HG03159 (cell line): ENCODE data around the gene INSR.

Experiments
- ATAC-seq: cut with Tn5 transposase; IDR thresholded peaks from one replicate; pipeline ENCODE4 v1.9.1; 2021; ENCODE audit warnings: mild to moderate bottlenecking, moderate library complexity; ENCODE audit not compliant: unreplicated experiment

INSR gene

GRCh38 chr19:7197119-7197759 is 97.0 kb downstream of the INSR start:
- ATAC-seq, result peak; percentile 48

DNA sequence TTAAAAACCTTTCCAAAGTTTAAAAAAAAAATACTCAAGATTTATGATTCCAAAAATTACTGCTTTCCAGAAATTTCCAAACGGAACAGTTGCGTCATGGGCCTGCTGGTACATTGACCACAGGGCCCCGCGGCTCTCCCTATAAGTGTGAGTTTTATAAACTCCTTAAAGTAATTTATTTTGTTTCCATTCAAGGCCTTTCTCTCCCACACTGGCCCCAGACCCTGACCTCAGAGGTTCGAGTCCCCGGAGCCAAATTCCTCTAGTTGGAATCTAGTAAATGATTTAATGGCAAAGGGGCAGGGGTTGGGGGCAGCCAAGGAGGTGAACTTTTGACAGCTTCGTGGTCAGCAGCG is 97.5 kb downstream of the INSR start:
- no peak for ATAC-seq

DNA sequence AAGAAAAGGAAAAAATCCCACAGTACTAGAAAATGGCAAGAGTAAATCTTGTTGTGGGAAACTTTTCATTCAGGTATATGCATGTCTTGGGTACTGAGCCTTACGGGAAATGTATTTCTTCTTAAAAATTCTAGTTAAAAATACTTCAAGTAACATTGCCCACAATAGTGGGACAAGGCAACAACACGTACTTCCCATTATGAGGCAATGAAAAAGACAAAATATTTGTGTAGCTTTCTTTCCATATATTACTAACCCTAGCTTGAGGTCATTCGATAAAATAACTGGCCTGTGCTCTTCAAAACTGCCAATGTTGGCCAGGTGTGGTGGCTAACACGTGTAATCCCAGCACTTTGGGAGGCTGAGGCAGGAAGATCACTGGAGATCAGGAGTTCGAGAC is 99.2 kb downstream of the INSR start:
- no peak for ATAC-seq

GRCh38 chr19:7194566-7194965 is 99.6 kb downstream of the INSR start:
- no peak for ATAC-seq

DNA sequence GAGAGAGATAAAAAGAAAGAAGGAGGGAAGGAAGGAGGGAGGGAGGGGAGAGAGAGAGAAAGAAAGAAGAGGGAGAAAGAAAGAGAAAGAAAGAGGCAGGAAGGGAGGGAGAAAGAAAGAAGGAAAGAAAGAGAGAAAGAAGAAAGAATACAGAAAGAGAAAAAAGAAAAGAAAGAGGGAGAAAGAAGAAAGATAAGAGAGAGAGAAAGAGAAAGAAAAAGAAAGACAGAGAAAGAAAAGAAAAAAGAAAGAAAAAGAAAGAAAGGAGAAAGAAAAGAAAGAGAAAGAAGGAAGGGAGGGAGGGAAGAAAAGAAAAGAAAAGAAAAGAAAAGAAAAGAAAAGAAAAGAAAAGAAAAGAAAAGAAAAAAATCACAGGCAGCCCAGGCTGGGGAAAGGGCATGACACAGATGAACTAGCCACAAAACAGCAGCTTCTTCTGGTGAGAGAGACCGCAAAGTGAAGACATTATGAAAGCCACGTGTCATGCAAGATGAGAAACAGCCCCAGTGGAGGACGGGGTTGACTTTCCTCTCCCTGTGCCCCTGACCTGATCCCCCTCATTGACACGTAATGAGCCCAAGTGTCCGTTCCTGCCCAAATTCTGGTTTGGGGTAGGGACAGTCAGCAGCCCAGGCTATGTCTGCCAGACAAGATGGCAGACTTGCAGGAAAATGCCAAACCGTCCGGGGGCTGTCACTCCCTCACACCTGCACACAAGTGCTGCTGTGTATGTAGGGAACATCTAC is 102.1 kb downstream of the INSR start:
- ATAC-seq, result no peak

DNA sequence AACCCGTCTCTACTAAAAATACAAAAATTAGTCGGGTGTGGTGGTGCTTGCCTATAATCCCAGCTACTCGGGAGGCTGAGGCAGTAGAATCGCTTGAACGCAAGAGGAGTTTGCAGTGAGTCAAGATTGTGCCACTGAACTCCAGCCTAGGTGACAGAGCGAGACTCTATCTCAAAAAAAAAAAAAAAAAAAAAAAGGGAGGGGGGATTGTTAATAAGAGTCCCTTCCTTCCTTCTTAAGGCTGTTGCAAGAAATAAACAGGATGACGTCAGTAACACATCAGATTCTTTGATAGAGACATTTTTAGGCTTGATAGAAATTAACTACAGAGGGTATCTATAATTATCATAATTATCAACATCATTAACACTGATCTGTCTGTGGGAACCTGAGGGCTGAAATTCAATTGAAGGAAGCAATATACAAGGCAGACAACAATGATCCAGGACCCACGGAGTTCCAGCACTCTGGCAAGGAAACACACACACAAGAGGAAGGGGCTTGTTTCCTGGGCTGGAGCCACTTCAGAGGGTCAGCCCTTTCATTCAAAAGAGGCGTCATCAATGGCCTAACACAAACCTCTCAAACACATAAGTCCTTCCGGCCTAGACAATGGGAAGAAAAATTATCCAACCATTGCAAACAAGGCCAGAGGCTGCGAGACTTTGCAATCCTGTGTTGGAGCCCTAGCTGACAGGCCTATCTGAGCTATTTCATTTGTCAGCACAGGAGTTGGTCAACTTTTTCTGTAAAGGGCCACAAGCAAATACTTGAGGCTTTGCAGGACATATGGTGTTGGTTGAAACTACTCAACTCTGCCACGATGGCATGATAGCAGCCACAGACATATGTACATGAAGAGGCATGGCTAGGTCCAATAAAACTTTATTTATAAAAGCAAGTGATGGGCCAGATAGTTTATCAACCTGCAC is 105.2 kb downstream of the INSR start:
- no peak for ATAC-seq

DNA sequence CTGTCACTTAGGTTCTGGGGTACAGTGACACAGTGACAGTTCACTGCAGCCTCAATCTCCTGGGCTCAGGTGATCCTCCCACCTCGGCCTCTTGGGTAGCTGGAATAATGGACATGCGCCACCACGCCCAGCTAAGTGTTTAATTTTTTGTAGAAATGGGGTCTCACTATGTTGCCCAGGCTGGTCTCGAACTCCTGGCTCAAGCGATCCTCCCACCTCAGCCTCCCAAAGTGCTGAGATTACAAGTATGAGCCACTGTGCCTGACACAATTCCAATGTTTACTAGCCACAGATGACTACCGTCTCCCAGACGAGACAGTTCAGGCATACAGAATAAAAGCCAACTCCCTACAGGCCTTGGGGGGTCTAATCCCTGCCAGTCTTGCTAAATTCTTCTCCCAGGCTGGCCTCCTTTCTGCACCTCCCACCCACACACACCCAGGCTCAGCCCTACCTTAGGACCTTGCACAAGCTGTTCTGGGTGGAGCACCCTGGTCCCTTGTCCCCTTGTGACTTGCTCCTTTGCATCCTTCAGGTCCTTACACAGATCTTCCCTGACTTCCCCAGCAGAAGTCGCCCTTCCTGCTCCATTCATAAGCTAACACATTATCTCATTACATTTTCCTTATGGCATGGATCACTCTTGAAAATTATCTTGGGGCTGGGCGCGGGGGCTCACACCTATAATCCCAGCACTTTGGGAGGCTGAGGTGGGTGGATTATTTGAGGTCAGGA is 106.4 kb downstream of the INSR start:
- ATAC-seq, result no peak

GRCh38 chr19:7182489-7182888 is 111.7 kb downstream of the INSR start:
- no peak for ATAC-seq

- no peak for ATAC-seq
These were observed 114.3 kb downstream of the INSR start for GRCh38 chr19:7179917-7180306.

GRCh38 chr19:7177926-7178325 is 116.3 kb downstream of the INSR start:
- no peak for ATAC-seq

DNA sequence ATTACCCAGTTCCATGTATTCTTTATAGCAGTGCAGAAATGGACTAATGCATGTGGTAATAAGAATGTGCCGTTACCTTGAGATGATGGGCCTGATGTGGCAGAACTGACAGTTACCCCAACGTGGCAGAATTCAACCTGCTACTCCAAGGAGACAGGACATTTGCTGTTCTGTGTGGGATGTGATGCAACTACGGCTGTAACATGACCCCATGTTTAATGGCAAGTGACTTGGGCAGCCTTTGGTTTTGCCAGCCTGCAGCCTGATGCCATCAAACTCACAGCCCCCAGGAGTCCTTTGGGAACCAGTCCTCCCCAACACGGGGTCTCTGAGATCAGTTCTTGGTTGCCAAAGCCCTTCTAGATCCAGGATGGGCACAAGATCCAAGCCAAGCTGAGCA is 117.4 kb downstream of the INSR start:
- no peak for ATAC-seq

GRCh38 chr19:7172794-7173193 is 121.4 kb downstream of the INSR start:
- no peak for ATAC-seq

- no peak for ATAC-seq
These were observed 123.2 kb downstream of the INSR start for GRCh38 chr19:7170983-7171382.

- no peak for ATAC-seq
These were observed 125.3 kb downstream of the INSR start for GRCh38 chr19:7168941-7169340.

DNA sequence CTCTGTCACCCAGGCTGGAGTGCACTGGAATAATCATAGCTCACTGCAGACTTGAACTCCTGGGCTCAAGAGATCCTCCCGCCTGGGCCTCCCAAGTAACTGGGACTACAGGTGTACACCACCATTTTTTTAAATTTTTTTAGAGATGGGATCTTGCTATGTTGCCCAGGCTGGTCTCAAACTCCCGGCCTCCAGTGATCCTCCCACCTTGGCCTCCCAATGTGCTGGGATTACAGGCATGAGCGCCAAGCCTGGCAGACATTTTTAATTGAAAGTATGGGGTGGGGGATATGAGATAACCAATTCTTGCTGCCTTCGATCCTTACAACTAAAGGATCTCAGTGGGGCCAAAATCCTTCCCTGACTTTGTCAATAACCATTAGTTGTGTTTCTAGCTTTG is 132.9 kb downstream of the INSR start:
- ATAC-seq, result no peak

GRCh38 chr19:7159105-7159933 is 134.9 kb downstream of the INSR start:
- no peak for ATAC-seq

DNA sequence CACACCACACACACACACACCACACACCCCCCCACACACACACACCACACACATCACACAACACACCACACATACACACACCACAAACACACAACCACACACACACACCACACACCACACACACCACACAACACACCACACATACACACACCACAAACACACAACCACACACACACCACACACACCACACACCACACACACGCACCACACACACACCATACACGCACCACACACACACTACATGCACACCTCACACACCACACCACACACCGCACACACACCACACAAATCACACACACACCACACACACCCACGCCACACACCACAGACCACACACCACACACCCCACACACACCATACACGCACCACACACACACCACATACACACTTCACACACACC is 141.2 kb downstream of the INSR start:
- ATAC-seq, result no peak

GRCh38 chr19:7152568-7152967 is 141.6 kb downstream of the INSR start:
- no peak for ATAC-seq

DNA sequence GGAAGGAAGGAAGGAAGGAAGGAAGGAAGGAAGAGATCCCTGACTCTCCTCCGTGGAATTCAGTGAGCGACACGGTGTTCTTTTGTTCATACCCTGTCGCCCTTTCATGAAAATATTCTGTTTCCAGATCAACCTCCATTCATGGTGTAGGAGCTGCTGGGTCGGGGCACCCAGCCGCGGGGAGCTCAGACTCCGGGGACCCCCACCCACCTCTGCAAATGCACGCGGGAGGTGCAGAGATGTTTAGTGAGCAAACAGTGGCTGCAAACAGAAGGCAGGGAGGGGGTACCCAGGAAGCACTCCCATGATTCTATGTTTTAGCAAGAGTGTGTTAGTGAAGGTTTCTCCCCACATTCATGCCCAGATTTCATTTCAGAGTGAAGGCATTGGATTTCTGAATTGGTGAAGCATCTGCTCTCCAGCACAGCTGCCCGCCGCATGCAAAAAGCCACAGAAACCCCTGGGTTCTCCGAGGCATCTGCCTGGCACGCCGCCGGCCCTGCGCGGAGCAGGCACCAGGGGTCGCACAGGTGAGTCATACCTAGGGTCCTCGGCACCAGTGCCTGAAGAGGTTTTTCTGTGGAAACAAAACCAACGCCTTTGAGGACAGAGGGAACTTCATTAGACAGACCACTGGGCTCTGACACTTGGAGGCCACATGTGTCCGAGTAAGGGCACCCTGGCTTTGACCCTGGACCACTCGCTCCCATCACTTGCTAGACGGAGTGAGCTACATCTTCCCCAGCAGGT is 144.1 kb downstream of the INSR start:
- ATAC-seq, result no peak
